ENCODE results near the gene ZFAND2A.

ZFAND2A gene

DNA sequence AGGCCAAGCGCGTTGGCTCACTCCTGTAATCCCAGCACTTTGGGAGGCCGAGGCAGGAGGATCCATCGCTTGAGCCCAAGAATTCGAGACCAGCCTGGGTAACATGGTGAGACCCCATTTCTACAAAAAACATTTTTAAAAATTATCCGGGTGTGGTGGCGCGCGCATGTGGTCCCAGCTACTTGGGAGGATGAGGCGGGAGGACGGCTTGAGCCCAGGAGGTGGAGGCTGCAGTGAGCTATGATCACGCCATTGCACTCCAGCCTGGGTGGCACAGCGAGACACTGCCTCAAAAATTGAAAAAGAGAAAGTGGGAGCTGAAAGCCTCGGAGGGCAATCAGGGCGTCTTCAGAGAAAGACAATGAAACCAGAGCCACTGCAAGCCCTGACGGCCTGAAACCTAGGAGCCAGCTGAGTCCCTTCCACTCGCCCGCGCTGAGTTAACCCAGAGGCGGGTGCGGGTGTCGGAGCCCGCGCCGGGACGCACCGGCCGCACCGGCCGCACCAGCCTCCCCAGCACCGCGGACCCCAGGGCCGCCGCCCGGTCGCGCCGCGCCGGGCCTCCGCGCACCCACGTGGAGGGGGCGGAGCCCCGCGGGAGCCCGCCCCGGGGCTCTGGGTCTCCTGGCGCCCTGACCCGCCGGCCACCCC lies 22.4 kb downstream of the ZFAND2A start:
- no peak for DNase-seq (ENCODE audit: low read depth)
- TF ChIP-seq, protein P1, sequence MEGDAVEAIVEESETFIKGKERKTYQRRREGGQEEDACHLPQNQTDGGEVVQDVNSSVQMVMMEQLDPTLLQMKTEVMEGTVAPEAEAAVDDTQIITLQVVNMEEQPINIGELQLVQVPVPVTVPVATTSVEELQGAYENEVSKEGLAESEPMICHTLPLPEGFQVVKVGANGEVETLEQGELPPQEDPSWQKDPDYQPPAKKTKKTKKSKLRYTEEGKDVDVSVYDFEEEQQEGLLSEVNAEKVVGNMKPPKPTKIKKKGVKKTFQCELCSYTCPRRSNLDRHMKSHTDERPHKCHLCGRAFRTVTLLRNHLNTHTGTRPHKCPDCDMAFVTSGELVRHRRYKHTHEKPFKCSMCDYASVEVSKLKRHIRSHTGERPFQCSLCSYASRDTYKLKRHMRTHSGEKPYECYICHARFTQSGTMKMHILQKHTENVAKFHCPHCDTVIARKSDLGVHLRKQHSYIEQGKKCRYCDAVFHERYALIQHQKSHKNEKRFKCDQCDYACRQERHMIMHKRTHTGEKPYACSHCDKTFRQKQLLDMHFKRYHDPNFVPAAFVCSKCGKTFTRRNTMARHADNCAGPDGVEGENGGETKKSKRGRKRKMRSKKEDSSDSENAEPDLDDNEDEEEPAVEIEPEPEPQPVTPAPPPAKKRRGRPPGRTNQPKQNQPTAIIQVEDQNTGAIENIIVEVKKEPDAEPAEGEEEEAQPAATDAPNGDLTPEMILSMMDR (IDR thresholded peaks at IDR 0.05; ENCODE audit: insufficient read depth, low read depth, low read length, missing control alignments) = no peak
- H3K4me3 ChIP-seq (ENCODE audit: low read length) = peak overlapping the region; percentile 85

DNA sequence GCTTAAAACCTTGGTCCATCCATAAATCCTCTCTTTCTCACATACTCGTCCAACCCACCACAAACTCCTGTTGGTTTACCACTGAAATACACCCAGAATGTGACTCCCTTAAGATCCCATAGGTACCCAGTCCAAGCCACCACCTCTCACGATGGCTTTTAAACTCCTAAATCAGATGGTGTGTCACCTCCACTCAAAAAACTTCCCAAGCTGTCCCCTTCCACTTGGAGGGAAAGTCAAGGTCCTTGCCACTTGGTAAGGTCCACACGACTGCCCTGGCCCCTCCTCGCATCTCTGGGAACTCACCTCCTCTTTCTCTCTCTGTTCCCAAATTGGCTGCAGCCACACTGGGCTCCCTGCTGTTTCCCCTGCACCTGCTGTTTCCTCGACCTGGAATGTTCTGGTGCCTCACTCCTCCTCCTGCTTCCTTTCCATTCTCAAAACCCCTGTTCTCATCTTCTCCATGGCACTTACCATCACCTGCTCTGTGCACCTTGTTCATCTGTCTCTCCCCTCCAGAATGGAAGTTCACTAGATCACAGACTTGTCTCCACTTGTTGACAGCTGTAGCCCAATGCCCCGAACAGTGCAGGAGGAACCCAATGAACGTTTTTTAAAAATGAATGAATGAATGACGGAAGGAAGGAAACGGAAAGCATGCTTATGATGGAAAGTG lies 23.0 kb downstream of the ZFAND2A start:
- H3K4me3 ChIP-seq (ENCODE audit: low read length) = peak overlapping the region; percentile 75
- DNase-seq (ENCODE audit: low read depth) = no peak
- TF ChIP-seq, protein P1 (IDR thresholded peaks at IDR 0.05; ENCODE audit: insufficient read depth, low read depth, low read length, missing control alignments) = no peak

DNA sequence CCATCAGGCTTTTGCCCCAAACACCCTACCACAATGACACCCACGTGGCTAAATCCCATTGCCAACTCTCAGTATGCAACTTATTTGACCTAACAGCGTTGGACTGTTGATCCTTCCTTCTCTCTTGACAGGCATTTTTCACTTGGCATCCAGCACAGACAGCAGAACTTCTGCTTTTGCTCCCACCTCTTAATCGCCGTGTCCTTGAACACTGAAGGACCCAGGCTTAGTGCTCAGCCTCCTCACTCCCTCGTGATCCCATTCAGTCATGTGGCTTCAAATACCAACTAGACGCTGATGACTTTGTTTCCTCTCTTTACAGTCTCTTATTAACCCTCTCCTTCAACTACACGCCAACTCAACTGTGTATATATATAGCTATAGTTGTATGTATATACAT lies 25.0 kb downstream of the ZFAND2A start:
- TF ChIP-seq, protein P1 (IDR thresholded peaks at IDR 0.05; ENCODE audit: insufficient read depth, low read depth, low read length, missing control alignments) = no peak
- H3K4me3 ChIP-seq (ENCODE audit: low read length) = no peak overlapping the region
- DNase-seq (ENCODE audit: low read depth) = no peak

DNA sequence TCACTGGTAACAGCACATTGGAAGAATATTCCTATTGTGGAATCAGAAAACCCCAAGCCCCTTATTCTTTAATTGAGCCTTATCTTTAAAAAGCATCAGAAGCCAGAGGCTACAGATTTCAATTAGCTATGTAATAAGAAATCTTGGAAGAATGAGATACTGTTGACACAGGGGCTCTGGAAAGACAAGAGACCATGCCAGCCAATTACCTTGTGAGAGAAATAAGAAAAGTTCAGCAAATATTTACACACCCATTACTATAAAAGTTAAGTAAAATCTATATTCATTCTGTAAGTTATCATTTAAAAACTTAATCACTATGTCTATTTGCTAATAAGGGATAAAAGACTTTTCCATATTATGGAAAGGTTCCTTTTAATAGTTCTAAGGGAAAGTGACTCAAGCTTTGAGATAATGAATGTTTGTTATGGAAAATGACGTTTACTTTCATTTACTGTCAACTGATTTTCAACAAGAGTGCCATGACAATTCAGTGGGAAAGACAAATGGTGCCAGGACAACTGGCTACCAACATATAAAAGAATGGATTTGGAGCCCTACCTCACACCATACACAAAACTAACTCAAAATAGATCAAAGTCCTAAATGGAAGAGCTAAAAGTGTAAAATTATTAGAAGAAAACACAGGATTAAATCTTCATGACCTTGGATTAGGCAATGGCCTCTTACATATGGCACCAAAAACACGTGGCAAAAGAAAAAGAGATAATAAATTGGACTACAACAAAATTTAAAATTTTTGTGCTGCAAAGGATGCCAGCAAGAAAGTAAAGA lies 28.3 kb downstream of the ZFAND2A start:
- DNase-seq (ENCODE audit: low read depth) = no peak
- H3K4me3 ChIP-seq (ENCODE audit: low read length) = no peak overlapping the region
- TF ChIP-seq, protein P1 (IDR thresholded peaks at IDR 0.05; ENCODE audit: insufficient read depth, low read depth, low read length, missing control alignments) = no peak

DNA sequence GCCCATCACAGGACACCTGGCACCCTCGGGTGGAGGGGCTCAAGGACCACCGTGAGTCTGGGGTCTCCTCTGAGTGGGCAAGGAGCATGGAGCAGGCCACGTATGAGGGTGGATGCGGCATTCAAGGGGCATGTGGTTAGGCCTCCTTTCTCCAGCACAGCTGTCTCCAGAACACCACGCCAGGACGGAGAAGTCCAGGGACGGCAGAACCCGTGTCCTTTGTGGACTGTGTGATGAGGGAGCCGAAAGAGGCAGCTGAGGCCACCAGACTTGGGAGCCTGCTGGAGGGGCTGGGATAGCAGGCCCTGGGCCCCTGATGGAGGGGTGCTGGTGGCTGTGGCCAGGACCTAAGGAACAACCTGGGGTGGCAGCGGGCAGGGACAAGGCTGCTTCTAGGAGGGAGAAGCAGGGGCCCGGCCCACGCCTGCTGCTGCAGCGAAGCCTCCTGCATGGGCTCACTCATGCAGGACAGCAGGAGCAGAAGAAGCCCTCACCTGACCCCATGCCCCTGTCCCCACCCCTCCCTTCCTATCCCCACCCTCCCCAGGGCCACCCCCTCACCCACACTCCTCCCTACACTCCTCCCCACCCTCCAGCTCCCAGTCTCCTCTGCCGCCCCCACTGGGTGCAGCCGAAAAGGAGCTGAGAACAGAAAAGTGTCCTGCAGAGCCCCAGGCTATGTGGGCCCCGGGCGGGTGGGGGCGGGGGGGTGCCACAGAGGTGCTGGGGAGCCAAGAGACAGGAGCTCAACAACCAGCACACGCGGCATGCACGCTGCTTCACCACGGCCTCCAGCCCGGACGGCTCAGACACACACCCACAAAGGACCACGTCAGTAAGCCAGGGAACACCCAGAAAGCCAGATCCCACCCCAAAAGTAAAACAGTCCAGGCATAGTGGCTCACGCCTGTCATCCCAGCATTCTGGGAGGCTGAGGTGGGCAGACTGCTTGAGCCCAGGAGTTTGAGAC lies 29.7 kb downstream of the ZFAND2A start:
- H3K4me3 ChIP-seq (ENCODE audit: low read length) = no peak overlapping the region
- DNase-seq (ENCODE audit: low read depth) = no peak
- TF ChIP-seq, protein P1 (IDR thresholded peaks at IDR 0.05; ENCODE audit: insufficient read depth, low read depth, low read length, missing control alignments) = no peak

DNA sequence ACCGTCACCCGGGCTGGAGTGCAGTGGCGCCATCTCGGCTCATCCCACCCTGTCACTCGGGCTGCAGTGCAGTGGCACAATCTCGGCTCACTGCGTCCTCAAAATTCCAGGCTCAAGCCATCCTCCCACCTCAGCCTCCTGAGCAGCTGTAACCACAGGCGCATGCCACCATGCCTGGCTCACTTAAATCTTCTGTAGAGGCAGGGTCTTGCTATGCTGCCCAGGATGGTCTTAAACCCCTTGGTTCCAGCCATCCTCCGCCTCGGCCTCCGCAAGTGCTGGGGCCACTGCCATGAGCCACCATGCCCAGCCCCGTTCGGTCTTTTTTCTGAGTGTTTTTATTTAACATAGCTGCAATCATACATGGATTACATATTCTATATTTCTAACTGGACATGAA lies 30.6 kb downstream of the ZFAND2A start:
- DNase-seq (ENCODE audit: low read depth) = no peak
- TF ChIP-seq, protein P1 (IDR thresholded peaks at IDR 0.05; ENCODE audit: insufficient read depth, low read depth, low read length, missing control alignments) = no peak
- no peak overlapping the region for H3K4me3 ChIP-seq (ENCODE audit: low read length)
